ENCODE results near the gene ERCC3. TPM values are rescaled to one million over a fixed set of nuclear protein-coding genes. Genes with fewer than 3 reads are reported as not detected.
A peak's percentile ranks its signal among the peaks of the same experiment; 100 is the strongest.

The ERCC3 gene
- total RNA-seq, result 22.4 TPM
- long read RNA-seq, transcript ERCC3-201 (15 exons, 2,750 nt), result major isoform, 43 of 53 reads
- long read RNA-seq, partial matches to known transcripts, result 4 of 53 reads
- long read RNA-seq, other reads (novel, unspliced or antisense), result 6 of 53 reads

DNA sequence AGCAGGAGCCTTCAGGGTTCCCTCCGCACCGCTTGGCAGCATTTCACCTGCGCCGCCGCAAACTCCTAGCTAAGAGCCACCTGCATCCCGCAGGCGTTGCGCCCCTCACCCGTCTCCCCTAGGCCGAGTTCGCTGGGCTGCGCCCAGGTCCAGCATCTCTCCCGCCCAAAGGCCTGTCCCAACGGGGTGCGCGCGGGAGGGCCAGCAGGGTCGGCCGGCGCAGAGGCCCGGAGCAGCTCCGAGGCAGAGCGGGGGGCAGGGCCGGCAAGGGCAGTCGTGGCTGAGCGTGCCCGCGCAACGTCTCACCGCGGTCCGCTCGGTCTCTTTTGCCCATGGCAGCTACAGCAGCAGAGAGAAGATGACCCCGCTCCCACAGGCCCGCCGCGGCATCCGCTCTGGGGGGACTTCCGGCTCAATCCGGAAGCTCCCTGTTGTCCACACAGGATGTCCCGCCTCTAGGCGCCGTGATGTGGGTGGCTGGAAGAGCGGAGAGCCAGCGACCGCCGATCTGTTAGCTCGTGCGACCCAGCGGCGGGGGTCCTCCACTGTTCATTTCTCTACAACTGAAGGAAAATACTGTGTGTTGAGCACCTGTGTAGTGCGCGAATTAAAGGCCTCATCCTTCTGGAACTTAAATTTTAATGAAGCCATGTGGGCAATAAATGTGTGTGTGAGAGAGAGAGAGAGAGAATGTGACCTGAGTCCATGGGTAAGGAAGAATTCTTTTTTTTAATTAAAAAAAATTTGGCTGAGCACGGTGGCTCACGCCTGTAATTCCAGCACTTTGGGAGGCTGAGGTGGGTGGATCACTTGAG lies at the start of gene ERCC3:
ERCC3 (minus strand) TSS at position 397 of the 815 bp plus-strand sequence; CDS start at position 334, 63 bp downstream.
- H3K36me3 ChIP-seq, result peaks cover 36% of the 10 kb centered on the region
- intact Hi-C loops (cut with micrococcal nuclease), result no loop called here
- DNase-seq, result peak; percentile 88
- H3K27me3 ChIP-seq (ENCODE audit: low read depth), result no peaks in the 10 kb centered on the region
- H3K4me1 ChIP-seq, result peaks cover 25% of the 10 kb centered on the region
- H3K4me3 ChIP-seq, result peak within 1 kb of the TSS; percentile 85
- peak within 1 kb of the TSS; percentile 82 for H3K27ac ChIP-seq (replicated peaks)
- TF ChIP-seq, protein P1, sequence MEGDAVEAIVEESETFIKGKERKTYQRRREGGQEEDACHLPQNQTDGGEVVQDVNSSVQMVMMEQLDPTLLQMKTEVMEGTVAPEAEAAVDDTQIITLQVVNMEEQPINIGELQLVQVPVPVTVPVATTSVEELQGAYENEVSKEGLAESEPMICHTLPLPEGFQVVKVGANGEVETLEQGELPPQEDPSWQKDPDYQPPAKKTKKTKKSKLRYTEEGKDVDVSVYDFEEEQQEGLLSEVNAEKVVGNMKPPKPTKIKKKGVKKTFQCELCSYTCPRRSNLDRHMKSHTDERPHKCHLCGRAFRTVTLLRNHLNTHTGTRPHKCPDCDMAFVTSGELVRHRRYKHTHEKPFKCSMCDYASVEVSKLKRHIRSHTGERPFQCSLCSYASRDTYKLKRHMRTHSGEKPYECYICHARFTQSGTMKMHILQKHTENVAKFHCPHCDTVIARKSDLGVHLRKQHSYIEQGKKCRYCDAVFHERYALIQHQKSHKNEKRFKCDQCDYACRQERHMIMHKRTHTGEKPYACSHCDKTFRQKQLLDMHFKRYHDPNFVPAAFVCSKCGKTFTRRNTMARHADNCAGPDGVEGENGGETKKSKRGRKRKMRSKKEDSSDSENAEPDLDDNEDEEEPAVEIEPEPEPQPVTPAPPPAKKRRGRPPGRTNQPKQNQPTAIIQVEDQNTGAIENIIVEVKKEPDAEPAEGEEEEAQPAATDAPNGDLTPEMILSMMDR (IDR thresholded peaks at IDR 0.05; ENCODE audit: borderline replicate concordance), result no peak
- no peaks in the 10 kb centered on the region for H3K9me3 ChIP-seq (replicated peaks)

DNA sequence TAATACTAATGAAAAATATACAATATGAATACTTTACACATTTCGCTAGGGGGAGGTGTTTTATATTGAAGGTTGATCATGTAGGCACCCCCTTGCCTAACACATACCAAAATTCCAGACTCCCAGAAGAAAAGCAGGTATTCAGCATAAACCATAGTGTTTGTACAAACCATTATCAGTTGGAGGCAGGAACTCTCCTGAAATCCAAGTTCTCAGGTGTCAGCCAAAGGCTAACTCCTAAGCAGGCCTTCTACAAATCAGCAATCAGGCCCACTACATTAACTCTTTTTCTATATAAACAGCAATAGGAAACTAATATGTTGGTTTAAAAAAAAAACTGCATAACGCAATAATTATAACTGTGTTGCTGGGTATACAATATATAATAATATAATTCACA lies 49.3 kb upstream of the ERCC3 start:
- TF ChIP-seq, protein P1 (IDR thresholded peaks at IDR 0.05; ENCODE audit: borderline replicate concordance), result no peak
- Histone ChIP-seq H3K27ac (replicated peaks) (no peak overlapping the region), H3K9me3 (replicated peaks) (no peaks in the 10 kb centered on the region), H3K4me1 (peaks cover 24% of the 10 kb centered on the region), H3K27me3 (ENCODE audit: low read depth) (no peaks in the 10 kb centered on the region), H3K36me3 (peaks cover 6% of the 10 kb centered on the region), H3K4me3 (no peak overlapping the region)
- DNase-seq, result no peak
- intact Hi-C loops (cut with micrococcal nuclease), result no loop called here

DNA sequence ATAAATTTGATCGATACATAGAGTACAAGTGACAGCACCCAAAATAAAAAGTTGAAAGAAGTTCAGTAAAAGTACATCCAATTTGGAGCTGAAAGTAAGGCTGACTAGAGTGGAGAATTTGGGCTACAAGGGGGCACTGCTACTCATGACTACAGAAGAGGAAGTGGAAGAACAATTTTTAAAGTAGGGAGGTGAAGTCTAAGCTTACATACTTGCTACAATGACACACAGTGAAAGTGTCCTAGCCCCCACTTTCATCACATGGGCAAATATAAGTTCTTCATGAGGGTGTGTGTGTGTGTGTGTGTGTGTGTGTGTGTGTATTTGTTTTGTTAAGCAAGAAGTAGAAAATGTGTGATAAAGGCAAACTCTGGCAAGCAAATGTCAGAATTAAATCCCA lies 48.2 kb upstream of the ERCC3 start:
- Histone ChIP-seq H3K4me3 (no peak overlapping the region), H3K27me3 (ENCODE audit: low read depth) (no peaks in the 10 kb centered on the region), H3K9me3 (replicated peaks) (no peaks in the 10 kb centered on the region), H3K36me3 (peaks cover 18% of the 10 kb centered on the region), H3K27ac (replicated peaks) (no peak overlapping the region), H3K4me1 (peaks cover 21% of the 10 kb centered on the region)
- intact Hi-C loops (cut with micrococcal nuclease), result no loop called here
- DNase-seq, result no peak
- TF ChIP-seq, protein P1 (IDR thresholded peaks at IDR 0.05; ENCODE audit: borderline replicate concordance), result no peak

DNA sequence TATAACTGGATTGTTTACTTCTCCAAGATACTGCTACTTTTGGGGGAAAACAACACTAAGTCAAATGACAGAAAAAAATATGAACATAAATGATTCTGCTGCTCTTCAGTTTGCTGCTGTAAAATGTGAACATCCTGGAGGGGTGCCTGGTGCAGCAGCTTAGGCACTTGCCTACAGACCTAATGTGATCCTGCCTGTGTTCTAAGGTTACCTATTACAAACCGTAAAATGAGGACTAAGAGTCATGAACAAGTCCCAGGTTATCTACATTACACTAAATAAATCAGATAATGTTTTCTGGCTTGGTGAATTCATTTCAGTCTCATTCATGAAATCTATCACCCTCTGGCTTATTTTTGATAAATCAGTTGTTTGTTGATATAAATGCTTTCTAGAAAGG lies 38.4 kb upstream of the ERCC3 start:
- TF ChIP-seq, protein P1 (IDR thresholded peaks at IDR 0.05; ENCODE audit: borderline replicate concordance), result no peak
- Histone ChIP-seq H3K4me1 (no peaks in the 10 kb centered on the region), H3K4me3 (no peak overlapping the region), H3K36me3 (peaks cover 84% of the 10 kb centered on the region), H3K9me3 (replicated peaks) (no peaks in the 10 kb centered on the region), H3K27ac (replicated peaks) (no peak overlapping the region), H3K27me3 (ENCODE audit: low read depth) (no peaks in the 10 kb centered on the region)
- intact Hi-C loops (cut with micrococcal nuclease), result no loop called here
- no peak for DNase-seq

DNA sequence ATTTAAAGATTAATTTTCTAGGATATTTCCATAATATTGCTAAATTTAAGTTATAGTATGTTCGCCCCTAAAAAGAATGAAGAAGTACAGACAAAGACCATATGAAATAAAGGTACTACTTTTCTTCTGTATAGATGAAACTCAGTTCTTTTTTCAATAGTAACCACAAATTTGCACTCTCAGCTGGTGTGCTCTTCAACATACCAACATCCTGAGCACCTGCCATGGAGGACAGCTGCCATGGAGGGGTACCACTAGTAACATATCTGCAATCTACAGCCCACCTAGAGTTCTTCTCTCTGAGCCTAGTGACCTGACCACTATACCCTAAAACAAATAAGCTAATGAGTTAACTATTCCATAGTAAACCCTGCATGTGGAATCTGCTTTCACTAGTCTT lies 36.8 kb upstream of the ERCC3 start:
- Histone ChIP-seq H3K27ac (replicated peaks) (no peak overlapping the region), H3K36me3 (peaks cover 87% of the 10 kb centered on the region), H3K4me1 (no peaks in the 10 kb centered on the region), H3K4me3 (no peak overlapping the region), H3K27me3 (ENCODE audit: low read depth) (no peaks in the 10 kb centered on the region), H3K9me3 (replicated peaks) (no peaks in the 10 kb centered on the region)
- DNase-seq, result no peak
- TF ChIP-seq, protein P1 (IDR thresholded peaks at IDR 0.05; ENCODE audit: borderline replicate concordance), result no peak
- intact Hi-C loops (cut with micrococcal nuclease), result no loop called here

Measured in left ventricle myocardium inferior (tissue), 1 donor.